SK-N-SH (cell line): ENCODE measurements around the gene SLC38A8. TPM values are rescaled to one million over a fixed set of nuclear protein-coding genes. Genes with fewer than 3 reads are reported as not detected.

Experiments
- CTCF ChIA-PET: fragments of 300-600, 350-600 bp; formaldehyde crosslinking; extraction: SDS; loops from one replicate; lab custom pipeline; 2021; lab: Yijun Ruan, JAX
- POLR2A ChIA-PET: fragments of 350-600 bp; sonication (Branson Sonifier 250); formaldehyde crosslinking; extraction: SDS; loops from one replicate; lab custom pipeline; 2020; ENCODE audit warnings: antibody characterized with exemption, inconsistent platforms; lab: Yijun Ruan, JAX
- DNase-seq: peaks from one replicate; pipeline ENCODE4 v3.0.0; 2012
- H2AFZ ChIP-seq: fragments of 200-600 bp; sonication (generic); 2 replicates; pipeline ENCODE4 v1.8.1; 2016; ENCODE audit warnings: antibody characterized with exemption, mild to moderate bottlenecking, low read depth
- H3F3A ChIP-seq: fragments of 200-600 bp; sonication (generic); replicated peaks from 2 replicates; pipeline ENCODE3; 2016; ENCODE audit warnings: antibody characterized with exemption, mild to moderate bottlenecking; ENCODE audit not compliant: insufficient read depth
- H3K27ac ChIP-seq, 2 experiments: fragments of 200-500 bp in 1 of 2; fragments of 200-600 bp in 1 of 2; sonication (Bioruptor generic) in 1 of 2; sonication (generic), shearing (Covaris generic) in 1 of 2; 2 replicates each; pipeline versions ENCODE4 v1.5.1 to v1.6.1; 2014 to 2016; ENCODE audit warnings: low read depth in 2 of 2, inconsistent platforms in 1 of 2, low read length in 1 of 2, mild to moderate bottlenecking in 1 of 2, mixed read lengths in 1 of 2
- H3K27me3 ChIP-seq: fragments of 200-600 bp; sonication (generic), shearing (Covaris generic); 2 replicates; pipeline ENCODE4 v1.6.1; 2016; ENCODE audit warnings: mixed run types; ENCODE audit not compliant: insufficient read depth
- H3K36me3 ChIP-seq, 2 experiments: fragments of 200-500 bp in 1 of 2; fragments of 200-600 bp in 1 of 2; sonication (Bioruptor generic) in 1 of 2; sonication (generic) in 1 of 2; replicated peaks in 1 of 2; 2 replicates each; pipeline versions ENCODE3 to v1.5.1; 2014 to 2016; ENCODE audit warnings: low read length in 1 of 2, mild to moderate bottlenecking in 1 of 2; ENCODE audit not compliant: insufficient read depth in 2 of 2, control insufficient read depth in 1 of 2
- H3K4me1 ChIP-seq, 2 experiments: fragments of 200-500 bp in 1 of 2; fragments of 200-600 bp in 1 of 2; sonication (Bioruptor generic) in 1 of 2; sonication (generic), shearing (Covaris generic) in 1 of 2; 2 replicates each; pipeline versions ENCODE4 v1.5.1 to v1.6.1; 2014 to 2016; ENCODE audit warnings: low read depth in 1 of 2, low read length in 1 of 2, mixed run types in 1 of 2; ENCODE audit not compliant: insufficient read depth in 2 of 2, control insufficient read depth in 1 of 2
- H3K4me2 ChIP-seq: fragments of 200-600 bp; sonication (generic), shearing (Covaris generic); 2 replicates; pipeline ENCODE4 v1.6.1; 2017; ENCODE audit warnings: mixed run types
- H3K4me3 ChIP-seq, 2 experiments: fragments of 200-500 bp in 1 of 2; fragments of 200-600 bp in 1 of 2; sonication (Bioruptor generic) in 1 of 2; sonication (generic), shearing (Covaris generic) in 1 of 2; 2 replicates each; pipeline versions ENCODE4 v1.5.1 to v1.8.1; 2014 to 2016; ENCODE audit warnings: low read depth in 2 of 2, inconsistent platforms in 1 of 2, low read length in 1 of 2, mild to moderate bottlenecking in 1 of 2, mixed read lengths in 1 of 2, moderate library complexity in 1 of 2
- H3K79me2 ChIP-seq: fragments of 200-600 bp; sonication (generic); 2 replicates; pipeline ENCODE4 v1.8.1; 2017; ENCODE audit warnings: mild to moderate bottlenecking; ENCODE audit not compliant: insufficient read depth
- H3K9ac ChIP-seq: fragments of 200-600 bp; sonication (generic); 2 replicates; pipeline ENCODE4 v1.6.1; 2017; ENCODE audit warnings: mixed run types
- H3K9me2 ChIP-seq: fragments of 200-600 bp; sonication (generic); 2 replicates; pipeline ENCODE4 v1.6.1; 2017; ENCODE audit warnings: mixed run types
- H3K9me3 ChIP-seq: fragments of 200-600 bp; sonication (generic); 2 replicates; pipeline ENCODE4 v1.6.1; 2017; ENCODE audit warnings: mixed run types, mild to moderate bottlenecking, moderate library complexity
- H4K20me1 ChIP-seq: fragments of 200-600 bp; sonication (generic); 2 replicates; pipeline ENCODE4 v1.6.1; 2017; ENCODE audit warnings: mild to moderate bottlenecking, mixed run types; ENCODE audit not compliant: insufficient read depth
- CHD2 ChIP-seq: fragments of 150-350 bp; IDR thresholded peaks from 2 replicates; pipeline ENCODE4 v1.6.1; 2018; ENCODE audit warnings: low read length; ENCODE audit not compliant: partially characterized antibody
- ELF1 ChIP-seq: IDR thresholded peaks from 2 replicates; pipeline ENCODE4 v1.4.0; 2012
- FOXJ3 ChIP-seq: sonication (generic); formaldehyde crosslinking; IDR thresholded peaks from 2 replicates; pipeline ENCODE4 v1.5.1; 2020; ENCODE audit warnings: mild to moderate bottlenecking, missing genetic modification reagents
- FOXM1 ChIP-seq: IDR thresholded peaks from 2 replicates; pipeline ENCODE4 v1.4.0; 2012; ENCODE audit warnings: low read depth, mild to moderate bottlenecking
- GABPA ChIP-seq: IDR thresholded peaks from 2 replicates; pipeline ENCODE4 v1.4.0; 2012; ENCODE audit warnings: low read depth, mild to moderate bottlenecking
- IRF3 ChIP-seq: fragments of 150-350 bp; IDR thresholded peaks from 2 replicates; pipeline ENCODE4 v1.6.1; 2016; ENCODE audit warnings: mild to moderate bottlenecking, low read depth, low read length
- MAX ChIP-seq: IDR thresholded peaks from 2 replicates; pipeline ENCODE4 v1.4.0; 2012; ENCODE audit warnings: low read depth
- MEF2A ChIP-seq: IDR thresholded peaks from 2 replicates; pipeline ENCODE4 v1.4.0; 2012; ENCODE audit warnings: low read depth, borderline replicate concordance
- NRF1 ChIP-seq: IDR thresholded peaks from 2 replicates; pipeline ENCODE4 v1.6.1; 2012; ENCODE audit warnings: low read depth, mild to moderate bottlenecking, low read length
- PBX3 ChIP-seq: IDR thresholded peaks from 2 replicates; pipeline ENCODE4; 2012
- POLR2AphosphoS5 ChIP-seq: IDR thresholded peaks from 2 replicates; pipeline ENCODE4 v1.6.1; 2012; ENCODE audit warnings: low read depth, low read length
- RAD21 ChIP-seq: IDR thresholded peaks from 2 replicates; pipeline ENCODE4 v1.6.1; 2012; ENCODE audit warnings: mild to moderate bottlenecking, low read length
- RCOR1 ChIP-seq: fragments of 150-350 bp; IDR thresholded peaks from 2 replicates; pipeline ENCODE4 v1.6.1; 2017; ENCODE audit warnings: antibody characterized with exemption, low read length
- REST ChIP-seq: IDR thresholded peaks from 2 replicates; pipeline ENCODE4 v1.6.1; 2012; ENCODE audit warnings: mild to moderate bottlenecking, low read depth, low read length, moderate library complexity
- SIN3A ChIP-seq: IDR thresholded peaks from 2 replicates; pipeline ENCODE4 v1.6.1; 2012; ENCODE audit warnings: low read depth, mild to moderate bottlenecking, low read length, moderate library complexity, borderline replicate concordance
- TAF1 ChIP-seq: IDR thresholded peaks from 2 replicates; pipeline ENCODE4 v1.6.1; 2012; ENCODE audit warnings: low read depth, mild to moderate bottlenecking, low read length, moderate library complexity, borderline replicate concordance
- TCF12 ChIP-seq: IDR thresholded peaks from 2 replicates; pipeline ENCODE4 v1.4.0; 2012
- USF1 ChIP-seq: IDR thresholded peaks from 2 replicates; pipeline ENCODE4 v1.4.0; 2012; ENCODE audit warnings: low read depth, borderline replicate concordance
- YY1 ChIP-seq: IDR thresholded peaks from 2 replicates; pipeline ENCODE4 v1.4.0; 2012; ENCODE audit warnings: low read depth, mild to moderate bottlenecking
- ZBTB33 ChIP-seq: IDR thresholded peaks from 2 replicates; pipeline ENCODE4 v1.4.0; 2012; ENCODE audit warnings: low read depth, borderline replicate concordance
- WGBS: methylation state at CpG from one replicate; pipeline ENCODE4 v1.1.6; 2017; ENCODE audit warnings: low lambda C conversion rate; 5-methylcytosine and 5-hydroxymethylcytosine counted together
- polyA plus RNA-seq, 3 experiments: library from polyadenylated mRNA; depleted of rRNA; stranded (reverse); fragments of >200 nt; gene quantifications; 2 replicates each; pipeline ENCODE4 v1.2.3, GENCODE V29; 2012

Gene SLC38A8
- polyA plus RNA-seq, 1 of the 3 experiments (the other 2 are of a cell fraction): not detected

- H3K4me2 ChIP-seq: no peak overlapping the region
- H3F3A ChIP-seq: no peaks in the 10 kb centered on the region
- 83% methylated on average over 13 of the region's 13 CpGs for WGBS
- POLR2A ChIA-PET: no interaction called here
- no peak for TF ChIP-seq YY1
- TF ChIP-seq ZBTB33: no peak
- no peak for TF ChIP-seq MEF2A
- no peak for TF ChIP-seq TAF1
- TF ChIP-seq MAX: no peak
- TF ChIP-seq POLR2AphosphoS5: no peak
- no peak for TF ChIP-seq TCF12
- no peak for TF ChIP-seq USF1
- no peak for TF ChIP-seq GABPA
- no peak for TF ChIP-seq CHD2
- no peak for TF ChIP-seq RAD21
- no peak for TF ChIP-seq SIN3A
- TF ChIP-seq FOXM1: no peak
- TF ChIP-seq IRF3: no peak
- no peak for TF ChIP-seq REST
- TF ChIP-seq FOXJ3 (CRISPR knock-in tag): no peak
- no peak for TF ChIP-seq RCOR1
- TF ChIP-seq NRF1: no peak
- TF ChIP-seq ELF1: no peak
- TF ChIP-seq PBX3: no peak
- H3K27ac ChIP-seq: no peak overlapping the region
- DNase-seq: no peak
- no peaks in the 10 kb centered on the region for H3K9me3 ChIP-seq
- H2AFZ ChIP-seq: no peak overlapping the region
- CTCF ChIA-PET: interaction anchor here (1.4 to 2.6 kb wide), 3 partner anchors 9 to 71 kb away, joined by 3 to 7 read pairs (median 5); no protein-coding TSS in a partner anchor
- H3K4me1 ChIP-seq: peaks cover 0 to 5% of the 10 kb centered on the region in 2 experiments; a peak in 1 of 4 replicates
- H3K27me3 ChIP-seq: no peaks in the 10 kb centered on the region
- no peaks in the 10 kb centered on the region for H3K9me2 ChIP-seq
- H3K36me3 ChIP-seq: no peaks in the 10 kb centered on the region
- no peaks in the 10 kb centered on the region for H4K20me1 ChIP-seq
- H3K4me3 ChIP-seq: no peak overlapping the region
- H3K79me2 ChIP-seq: no peaks in the 10 kb centered on the region
- no peak overlapping the region for H3K9ac ChIP-seq
Measured at GRCh38 chr16:83994703-83995102, 47.9 kb downstream of the SLC38A8 start.
